OCI-LY7 (cell line): Measurements from ENCODE around the gene AOPEP.

Experiments used
- CTCF ChIP-seq: fragments of 200-600 bp; sonication (generic); conservative IDR thresholded peaks from 2 replicates; pipeline ENCODE4 v1.5.1; 2014; ENCODE audit warnings: mild to moderate bottlenecking, antibody characterized with exemption, low read length, moderate library complexity, mixed read lengths
- EZH2phosphoT487 ChIP-seq: fragments of 200-600 bp; sonication (generic); IDR thresholded peaks from 2 replicates; pipeline ENCODE4 v1.6.1; 2018; ENCODE audit warnings: low read depth, borderline replicate concordance, mild to moderate bottlenecking, mixed run types, antibody characterized with exemption, low read length, moderate library complexity, mixed read lengths

- TF ChIP-seq CTCF (no peak), EZH2phosphoT487 (no peak)
Measured at GRCh38 chr9:95116808-95117204, 390.3 kb downstream of the AOPEP start.
